ENCODE results near the gene ZFYVE9. TPM values are rescaled to one million over a fixed set of nuclear protein-coding genes. Genes with fewer than 3 reads are reported as not detected.

The ZFYVE9 gene
- total and polyA plus RNA-seq, 2 of the 8 experiments (the other 6 are each of a cell fraction or from before 2014, with no cell fraction given) = 5.8 to 26.5 TPM

DNA sequence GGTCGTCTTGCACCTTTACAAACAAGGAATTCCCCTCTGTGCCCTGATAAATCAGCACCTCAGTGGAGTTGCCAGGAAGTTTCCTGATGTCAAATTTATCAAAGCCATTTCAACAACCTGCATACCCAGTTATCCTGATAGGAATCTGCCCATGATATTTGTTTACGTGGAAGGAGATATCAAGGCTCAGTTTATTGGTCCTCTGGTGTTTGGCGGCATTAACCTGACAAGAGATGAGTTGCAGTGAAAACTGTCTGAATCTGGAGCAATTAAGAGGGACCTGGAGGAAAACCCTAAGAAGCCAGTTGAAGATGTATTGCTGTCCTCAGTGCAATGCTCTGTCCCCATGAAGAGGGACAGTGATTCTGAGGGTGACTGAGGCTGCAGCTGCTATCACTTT lies 38.3 kb downstream of the ZFYVE9 start:
- Histone ChIP-seq H3K4ac (replicated peaks; ENCODE audit: insufficient read length, low read depth, low read length) (no peak overlapping the region), H3K27me3 (replicated peaks in 1 of 4; ENCODE audit: control insufficient read depth in 3 of 4, extremely low read depth in 1 of 4, insufficient read depth in 3 of 4, low read length in 3 of 4) (no peaks in the 10 kb centered on the region), H3K23me2 (ENCODE audit: low read depth, low read length) (no peaks in the 10 kb centered on the region; the same call in 1 of the 2 replicates), H2AFZ (ENCODE audit: low read length) (no peak overlapping the region), H2AK5ac (ENCODE audit: low read depth, low read length) (no peak overlapping the region), H3K4me3 (ENCODE audit: extremely low read depth in 1 of 4, insufficient read depth in 2 of 4, low read depth in 3 of 4, low read length in 4 of 4) (no peak overlapping the region), H3K56ac (replicated peaks; ENCODE audit: insufficient read length, low read depth, low read length) (no peak overlapping the region), H4K5ac (ENCODE audit: insufficient read length, low read depth, low read length) (no peak overlapping the region), H3K36me3 (ENCODE audit: control insufficient read depth in 2 of 4, insufficient read depth in 4 of 4, low read length in 3 of 4) (no peaks in the 10 kb centered on the region), H3K4me1 (replicated peaks in 1 of 4; ENCODE audit: control insufficient read depth in 3 of 4, insufficient read depth in 4 of 4, low read length in 3 of 4) (no peaks in the 10 kb centered on the region), H2BK15ac (ENCODE audit: low read length) (no peak overlapping the region), H3K79me2 (ENCODE audit: control insufficient read depth in 1 of 2, insufficient read depth in 2 of 2, low read length in 2 of 2) (peaks cover 0 to 5% of the 10 kb centered on the region in 2 experiments; a peak in 1 of 4 replicates), H3K18ac (ENCODE audit: extremely low read depth, low read length) (no peak overlapping the region), H3K9ac (replicated peaks in 1 of 4; ENCODE audit: extremely low read depth in 1 of 4, low read depth in 3 of 4, low read length in 3 of 4) (no peak overlapping the region), H2BK5ac (ENCODE audit: low read depth, low read length) (no peak overlapping the region), H3K27ac (ENCODE audit: low read depth, low read length) (no peak overlapping the region), H4K8ac (ENCODE audit: extremely low read depth, insufficient read depth, low read length) (no peak overlapping the region), H3K4me2 (ENCODE audit: insufficient read depth in 1 of 2, low read depth in 2 of 2, low read length in 2 of 2) (no peak overlapping the region), H3K23ac (ENCODE audit: insufficient read length) (no peak overlapping the region), H2BK12ac (ENCODE audit: low read depth, low read length) (no peak overlapping the region), H4K20me1 (replicated peaks in 1 of 2; ENCODE audit: control insufficient read depth in 1 of 2, insufficient read depth in 2 of 2, low read length in 2 of 2) (no peaks in the 10 kb centered on the region), H2BK120ac (replicated peaks; ENCODE audit: low read depth, low read length) (no peak overlapping the region), H3K9me3 (ENCODE audit: insufficient read depth in 2 of 2, low read depth in 1 of 2, low read length in 1 of 2) (peaks cover 10 to 21% of the 10 kb centered on the region in 2 experiments; a peak in 3 of 4 replicates), H3K79me1 (ENCODE audit: low read depth, low read length) (no peaks in the 10 kb centered on the region), H3K14ac (ENCODE audit: insufficient read length) (no peak overlapping the region), H4K91ac (replicated peaks; ENCODE audit: insufficient read length, low read length) (no peak overlapping the region), H2BK20ac (ENCODE audit: low read length) (no peak overlapping the region)
- DNase-seq (ENCODE audit: low read depth in 1 of 2, low spot score in 2 of 2) = no peak
- POLR2A ChIA-PET (ENCODE audit: partially characterized antibody) = no interaction called here
- CTCF ChIA-PET (ENCODE audit: partially characterized antibody) = interaction anchor here (0.6 kb wide), 1 partner anchor 100 kb away, joined by 3 read pairs; no protein-coding TSS in a partner anchor
- 92% methylated on average over 3 of the region's 3 CpGs; no CpG with 5 or more reads in 1 of the 2 experiments for WGBS, 2 experiments (ENCODE audit: extremely low coverage in 1 of 2, insufficient coverage in 1 of 2, insufficient read length in 1 of 2, insufficient replicate concordance in 2 of 2, low coverage in 1 of 2, low lambda C conversion rate in 2 of 2, missing lambda C conversion rate in 1 of 2)
- no peak for FAIRE-seq
- TF ChIP-seq, protein P1, sequence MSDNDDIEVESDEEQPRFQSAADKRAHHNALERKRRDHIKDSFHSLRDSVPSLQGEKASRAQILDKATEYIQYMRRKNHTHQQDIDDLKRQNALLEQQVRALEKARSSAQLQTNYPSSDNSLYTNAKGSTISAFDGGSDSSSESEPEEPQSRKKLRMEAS (IDR thresholded peaks at IDR 0.05) = no peak
- TF ChIP-seq SP1 (IDR thresholded peaks at IDR 0.05; ENCODE audit: low read depth, low read length) (no peak), FOSL1 (IDR thresholded peaks at IDR 0.05; ENCODE audit: insufficient read depth, low read depth, low read length) (no peak), CTBP2 (IDR thresholded peaks at IDR 0.05; ENCODE audit: borderline replicate concordance, insufficient read depth, insufficient read length, low read length) (no peak), SP2 (IDR thresholded peaks at IDR 0.05; ENCODE audit: low read length) (no peak), POU5F1 (IDR thresholded peaks at IDR 0.05; ENCODE audit: low read depth, low read length) (no peak), CHD2 (IDR thresholded peaks at IDR 0.05; ENCODE audit: low read length) (no peak), SUZ12 (IDR thresholded peaks at IDR 0.05; ENCODE audit: low read length) (no peak)
- TF ChIP-seq, protein P2, sequence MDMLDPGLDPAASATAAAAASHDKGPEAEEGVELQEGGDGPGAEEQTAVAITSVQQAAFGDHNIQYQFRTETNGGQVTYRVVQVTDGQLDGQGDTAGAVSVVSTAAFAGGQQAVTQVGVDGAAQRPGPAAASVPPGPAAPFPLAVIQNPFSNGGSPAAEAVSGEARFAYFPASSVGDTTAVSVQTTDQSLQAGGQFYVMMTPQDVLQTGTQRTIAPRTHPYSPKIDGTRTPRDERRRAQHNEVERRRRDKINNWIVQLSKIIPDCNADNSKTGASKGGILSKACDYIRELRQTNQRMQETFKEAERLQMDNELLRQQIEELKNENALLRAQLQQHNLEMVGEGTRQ (IDR thresholded peaks at IDR 0.05; ENCODE audit: low read length) = no peak
- TF ChIP-seq, protein P3, sequence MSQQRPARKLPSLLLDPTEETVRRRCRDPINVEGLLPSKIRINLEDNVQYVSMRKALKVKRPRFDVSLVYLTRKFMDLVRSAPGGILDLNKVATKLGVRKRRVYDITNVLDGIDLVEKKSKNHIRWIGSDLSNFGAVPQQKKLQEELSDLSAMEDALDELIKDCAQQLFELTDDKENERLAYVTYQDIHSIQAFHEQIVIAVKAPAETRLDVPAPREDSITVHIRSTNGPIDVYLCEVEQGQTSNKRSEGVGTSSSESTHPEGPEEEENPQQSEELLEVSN (IDR thresholded peaks at IDR 0.05) = no peak
- TF ChIP-seq, protein P4, sequence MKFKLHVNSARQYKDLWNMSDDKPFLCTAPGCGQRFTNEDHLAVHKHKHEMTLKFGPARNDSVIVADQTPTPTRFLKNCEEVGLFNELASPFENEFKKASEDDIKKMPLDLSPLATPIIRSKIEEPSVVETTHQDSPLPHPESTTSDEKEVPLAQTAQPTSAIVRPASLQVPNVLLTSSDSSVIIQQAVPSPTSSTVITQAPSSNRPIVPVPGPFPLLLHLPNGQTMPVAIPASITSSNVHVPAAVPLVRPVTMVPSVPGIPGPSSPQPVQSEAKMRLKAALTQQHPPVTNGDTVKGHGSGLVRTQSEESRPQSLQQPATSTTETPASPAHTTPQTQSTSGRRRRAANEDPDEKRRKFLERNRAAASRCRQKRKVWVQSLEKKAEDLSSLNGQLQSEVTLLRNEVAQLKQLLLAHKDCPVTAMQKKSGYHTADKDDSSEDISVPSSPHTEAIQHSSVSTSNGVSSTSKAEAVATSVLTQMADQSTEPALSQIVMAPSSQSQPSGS (IDR thresholded peaks at IDR 0.05; ENCODE audit: low read length) = no peak

Data from H1 (cell line).